GOT3 (cell line): ENCODE measurements around the gene TNFSF9.

ENCODE experiments used
- DNase-seq: peaks from one replicate; lab custom pipeline; 2025; ENCODE audit warnings: mixed read lengths; lab: John Stamatoyannopoulos, UW

The TNFSF9 gene, protein sequence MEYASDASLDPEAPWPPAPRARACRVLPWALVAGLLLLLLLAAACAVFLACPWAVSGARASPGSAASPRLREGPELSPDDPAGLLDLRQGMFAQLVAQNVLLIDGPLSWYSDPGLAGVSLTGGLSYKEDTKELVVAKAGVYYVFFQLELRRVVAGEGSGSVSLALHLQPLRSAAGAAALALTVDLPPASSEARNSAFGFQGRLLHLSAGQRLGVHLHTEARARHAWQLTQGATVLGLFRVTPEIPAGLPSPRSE

DNA sequence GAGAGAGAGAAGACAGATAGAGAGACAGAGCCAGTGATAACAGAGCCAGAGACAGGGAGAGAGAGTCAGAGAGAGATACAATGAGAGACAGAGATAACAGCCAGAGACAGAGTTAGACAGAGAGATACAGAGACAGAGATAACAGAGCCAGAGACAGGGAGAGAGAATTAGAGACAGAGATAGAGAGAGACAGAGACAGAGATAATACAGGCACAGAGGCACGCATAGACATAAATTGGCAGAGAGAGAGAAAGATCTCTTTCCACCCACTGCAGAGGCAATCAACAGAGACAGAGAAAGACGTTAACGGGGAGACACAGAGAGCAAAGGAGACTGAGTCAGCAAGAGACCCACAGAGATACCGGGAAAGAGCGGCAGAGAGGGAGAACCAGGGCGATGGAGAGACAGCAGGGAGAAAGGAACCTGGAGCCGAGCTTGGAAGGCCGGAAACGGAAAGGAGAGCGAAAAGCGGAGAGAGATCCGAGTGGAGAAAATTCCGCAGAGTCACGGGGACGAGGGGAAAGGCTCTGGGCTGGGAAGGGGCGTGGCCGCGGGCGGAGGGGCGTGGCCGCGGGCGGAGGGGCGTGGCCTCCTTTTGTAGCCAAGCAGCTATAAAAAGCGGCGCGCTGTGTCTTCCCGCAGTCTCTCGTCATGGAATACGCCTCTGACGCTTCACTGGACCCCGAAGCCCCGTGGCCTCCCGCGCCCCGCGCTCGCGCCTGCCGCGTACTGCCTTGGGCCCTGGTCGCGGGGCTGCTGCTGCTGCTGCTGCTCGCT lies at the start of gene TNFSF9:
Gene TNFSF9, plus strand, starts transcription at position 641 of the 777 bp plus-strand sequence. Its CDS starts 11 bp downstream, at position 652.
- peak; percentile 81 for DNase-seq

DNA sequence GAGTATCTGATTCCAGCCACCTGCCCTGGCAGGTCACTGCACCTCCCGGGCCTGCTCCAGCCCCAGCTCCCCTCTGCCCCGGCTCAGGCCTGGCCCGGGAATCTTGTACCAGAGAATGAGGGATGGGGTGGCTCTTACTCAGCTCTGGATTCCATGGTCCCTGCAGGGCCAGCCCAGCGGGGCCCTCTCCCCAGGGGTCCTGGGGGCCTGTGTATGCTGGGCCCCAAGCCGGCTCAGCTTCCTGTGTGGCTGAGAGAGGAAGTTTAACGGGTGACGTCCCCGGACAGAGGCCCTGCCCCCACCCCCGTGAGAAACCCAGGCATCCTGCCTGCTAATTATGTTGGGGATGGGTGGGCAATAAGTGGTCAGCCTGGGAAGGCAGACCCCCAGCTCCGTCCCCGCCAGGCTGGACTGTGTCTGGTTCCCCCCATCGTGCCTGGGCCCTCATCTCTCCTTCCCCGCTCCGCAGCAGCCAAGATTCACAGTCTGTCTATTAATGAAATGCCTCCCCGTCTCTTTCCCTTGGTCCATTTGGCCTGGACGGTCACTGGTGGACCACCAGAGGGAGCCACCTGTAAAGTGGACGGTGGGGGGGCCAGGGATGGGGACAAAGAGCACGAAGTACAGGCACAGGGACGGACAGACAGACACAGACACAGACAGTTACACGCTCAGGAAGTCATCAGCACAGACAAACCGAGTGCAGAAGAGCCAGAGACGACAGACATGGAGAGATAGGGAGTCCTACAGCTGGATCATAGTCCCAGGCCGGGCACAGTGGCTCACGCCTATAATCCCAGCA lies 49.1 kb upstream of the TNFSF9 start, which contains the start of gene DENND1C:
Gene DENND1C, minus strand, starts transcription at position 247 of the 802 bp plus-strand sequence. Its CDS starts 92 bp downstream, at position 155.
- DNase-seq = no peak

GRCh38 chr19:6482343-6482686 lies 48.5 kb upstream of the TNFSF9 start:
- no peak for DNase-seq

DNA sequence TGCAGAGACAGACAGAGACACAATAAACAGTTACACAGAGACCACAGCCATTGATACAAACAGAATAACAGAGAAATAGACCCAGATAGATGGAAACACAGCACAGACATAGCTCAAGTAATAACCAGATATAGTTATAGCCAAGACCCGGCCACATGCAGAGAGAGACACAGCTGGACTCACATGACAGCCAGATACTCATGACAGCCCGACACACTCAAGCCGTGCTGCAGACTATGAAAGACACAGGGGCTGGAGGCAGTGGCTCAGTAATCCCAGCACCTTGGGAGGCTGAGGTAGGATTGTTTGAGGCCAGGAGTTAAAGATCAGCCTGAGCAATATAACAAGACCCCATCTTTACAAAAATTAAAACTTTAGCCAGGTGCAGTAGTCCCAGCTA lies 47.6 kb upstream of the TNFSF9 start:
- DNase-seq = no peak

- no peak for DNase-seq
Measured at GRCh38 chr19:6484230-6484629, 46.6 kb upstream of the TNFSF9 start.

- DNase-seq = no peak
Measured at GRCh38 chr19:6484831-6485230, 46.0 kb upstream of the TNFSF9 start.

- DNase-seq = no peak
Measured at GRCh38 chr19:6489278-6490061, 41.4 kb upstream of the TNFSF9 start.

DNA sequence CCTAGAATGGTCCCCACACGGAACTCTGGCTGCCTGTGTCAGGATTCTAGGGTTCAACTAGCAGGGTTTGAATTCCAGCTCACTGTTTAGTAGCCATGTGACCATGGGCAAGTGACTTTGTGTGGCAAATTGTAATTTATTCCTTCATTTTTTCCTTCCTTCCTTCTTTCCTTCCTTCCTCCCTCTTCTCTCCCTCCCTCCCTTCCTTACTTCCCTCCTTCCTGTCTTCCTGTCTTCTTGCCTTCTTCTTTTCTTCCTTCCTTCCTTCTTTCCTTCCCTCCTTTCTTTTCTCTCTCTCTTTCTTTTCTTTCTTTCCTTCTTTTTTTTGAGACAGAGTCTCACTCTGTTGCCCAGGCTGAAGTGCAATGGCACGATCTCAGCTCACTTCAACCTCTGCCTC lies 40.7 kb upstream of the TNFSF9 start:
- DNase-seq = no peak

DNA sequence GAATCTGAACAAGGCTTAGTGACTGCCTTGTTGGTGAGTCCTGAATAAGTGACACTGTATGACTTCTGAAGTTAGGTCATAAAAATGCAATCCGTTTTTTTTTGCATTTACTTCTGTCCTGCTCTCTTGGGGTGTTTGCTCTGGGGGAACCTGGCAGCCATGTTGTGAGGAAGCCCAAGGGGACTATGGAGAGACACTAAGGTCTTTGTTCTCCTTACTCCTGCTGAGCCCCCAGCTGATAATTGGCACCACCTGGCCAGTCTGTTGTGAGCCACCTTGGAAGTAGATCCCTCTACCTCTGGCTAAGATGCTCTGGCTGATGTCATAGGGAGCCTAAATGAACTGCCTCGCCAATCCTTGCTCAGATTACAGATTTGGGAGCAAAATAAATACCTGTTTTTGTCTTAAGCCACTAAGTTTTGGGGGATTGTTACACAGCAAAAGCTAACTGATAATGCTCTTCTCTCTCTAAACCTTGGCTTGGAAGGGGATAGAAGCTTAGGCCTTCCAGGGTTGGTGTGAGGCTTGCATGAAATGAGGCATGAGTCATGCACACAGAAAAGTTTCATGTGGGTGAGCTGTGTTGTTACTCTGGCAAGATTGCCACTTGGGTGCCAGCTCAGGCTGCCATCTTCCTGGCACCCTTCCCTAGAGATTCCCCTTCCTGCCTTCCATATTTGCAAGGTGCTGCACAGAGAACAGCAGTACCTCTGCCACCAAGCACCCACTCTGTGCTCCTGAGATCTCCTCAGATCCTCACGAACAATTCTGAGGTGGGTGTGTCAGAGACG lies 38.8 kb upstream of the TNFSF9 start:
- DNase-seq = no peak

- DNase-seq = no peak
Measured at GRCh38 chr19:6494438-6495036, 36.3 kb upstream of the TNFSF9 start.

DNA sequence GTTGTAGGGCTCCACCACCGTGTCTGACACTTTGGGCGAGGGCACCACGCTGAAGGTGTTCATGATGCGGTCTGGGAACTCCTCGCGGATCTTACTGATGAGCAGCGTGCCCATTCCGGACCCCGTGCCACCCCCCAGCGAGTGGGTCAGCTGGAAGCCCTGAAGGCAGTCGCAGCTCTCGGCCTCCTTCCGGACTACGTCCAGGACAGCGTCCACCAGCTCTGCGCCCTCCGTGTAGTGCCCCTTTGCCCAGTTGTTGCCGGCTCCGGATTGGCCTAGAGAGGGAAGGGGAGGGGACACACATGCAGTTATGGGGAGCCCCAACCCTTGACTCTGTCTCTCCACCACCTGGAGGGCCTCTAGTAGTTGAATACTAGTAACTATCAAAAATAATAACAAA lies 34.9 kb upstream of the TNFSF9 start:
- DNase-seq = no peak

GRCh38 chr19:6498294-6499036 lies 32.4 kb upstream of the TNFSF9 start:
- no peak for DNase-seq

DNA sequence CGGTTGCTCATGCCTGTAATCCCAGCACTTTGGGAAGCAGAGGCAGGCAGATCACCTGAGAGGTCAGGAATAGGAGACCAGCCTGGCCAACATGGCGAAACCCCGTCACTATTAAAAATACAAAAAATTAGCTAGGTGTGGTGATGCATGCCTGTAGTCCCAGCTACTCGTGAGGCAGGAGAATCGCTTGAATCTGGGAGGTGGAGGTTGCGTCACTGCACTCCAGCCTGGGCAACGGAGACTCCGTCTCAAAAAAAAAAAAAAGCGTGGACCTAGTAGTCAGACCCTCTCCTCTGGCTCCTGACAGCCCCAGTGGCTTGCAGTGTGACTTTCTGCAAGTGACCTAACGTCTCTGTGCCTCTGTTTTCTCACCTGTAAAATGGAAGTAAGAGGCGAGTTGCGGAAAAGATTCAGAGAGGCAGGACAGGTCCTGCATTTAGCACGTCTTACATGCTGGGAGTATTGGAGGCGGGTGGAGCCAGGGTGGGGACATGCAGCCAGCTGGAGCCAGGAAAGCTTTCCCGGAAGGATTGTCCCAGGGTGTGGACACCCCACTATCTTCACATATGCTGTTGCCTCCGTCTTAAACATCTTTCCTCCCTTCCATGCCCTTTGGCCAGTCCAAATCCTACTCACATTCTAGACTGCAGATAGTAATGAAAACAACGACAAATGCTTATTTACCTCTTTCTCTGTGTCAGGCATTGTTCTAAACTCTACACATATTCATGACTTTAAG lies 31.6 kb upstream of the TNFSF9 start:
- no peak for DNase-seq

- no peak for DNase-seq
Measured at GRCh38 chr19:6500837-6501739, 29.7 kb upstream of the TNFSF9 start.

DNA sequence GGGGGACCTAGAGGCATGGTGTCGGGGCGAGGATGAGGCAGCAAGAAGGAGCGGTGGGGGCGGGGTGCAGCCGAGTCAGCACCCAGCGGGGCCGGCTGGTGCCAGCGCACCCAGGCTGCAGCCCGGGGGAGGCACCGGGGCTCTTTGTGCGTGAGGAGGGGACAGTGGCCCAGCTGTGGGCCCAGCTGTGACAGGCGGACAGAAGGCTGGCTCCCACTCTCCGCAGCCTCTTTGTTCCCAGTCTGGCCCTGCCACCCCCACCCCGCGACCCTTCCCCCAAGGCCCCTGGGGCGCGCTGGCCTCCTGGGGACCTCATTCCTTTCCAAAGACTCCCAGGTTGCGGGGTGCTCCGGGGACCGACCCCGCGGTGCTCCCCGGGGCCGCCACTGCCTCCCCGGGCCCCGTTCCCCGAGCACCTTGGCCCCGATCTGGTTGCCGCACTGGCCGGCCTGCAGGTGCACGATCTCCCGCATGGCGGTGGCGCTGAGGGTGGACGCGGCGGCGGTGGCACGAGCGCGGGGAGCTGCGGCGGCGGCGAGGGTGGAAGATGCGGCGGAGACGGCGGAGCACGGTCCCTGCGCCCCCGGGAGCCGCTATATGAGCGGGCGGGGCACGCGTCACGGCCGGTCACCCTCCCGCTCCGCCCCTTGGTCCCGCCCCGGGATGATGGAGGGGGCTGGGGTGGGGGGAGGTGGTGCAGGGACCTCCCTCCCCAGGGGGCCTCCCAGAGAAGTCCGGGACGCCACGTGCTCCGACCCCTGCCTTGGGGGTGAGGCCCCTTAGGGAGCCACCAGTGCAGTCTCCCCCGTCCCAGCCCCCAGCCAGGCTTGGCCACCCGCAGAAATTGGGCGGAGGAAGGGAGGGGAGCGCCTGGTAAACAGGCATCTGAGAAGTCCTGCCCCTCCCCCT lies 28.8 kb upstream of the TNFSF9 start, which contains the start of gene TUBB4A:
Gene TUBB4A, minus strand, starts transcription at position 570 of the 909 bp plus-strand sequence. Its CDS starts 97 bp downstream, at position 473.
- no peak for DNase-seq

- no peak for DNase-seq
Measured at GRCh38 chr19:6503407-6504201, 27.2 kb upstream of the TNFSF9 start.
